ENCODE data around the gene GUCY1A1. TPM values are rescaled to one million over a fixed set of nuclear protein-coding genes. Genes with fewer than 3 reads are reported as not detected.

GUCY1A1 gene
- total RNA-seq, 1 experiment from 2014 or later: not detected

- no peaks in the 10 kb centered on the region for H3K79me2 ChIP-seq (ENCODE audit: insufficient read depth, low read length)
- no TSS peak for BruUV-seq (replicated peaks)
- ChIA-PET POLR2A (no interaction called here), CTCF (no interaction called here), RAD21 (ENCODE audit: low non-redundant PET in 1 of 2, low total read pairs in 2 of 2, uncharacterized antibody in 2 of 2, unreplicated experiment in 2 of 2) (no interaction called here)
- H4K20me1 ChIP-seq (ENCODE audit: insufficient read depth): no peaks in the 10 kb centered on the region
- intact Hi-C loops (cut with micrococcal nuclease): no loop called here
- no peaks in the 10 kb centered on the region for H3K9me2 ChIP-seq (ENCODE audit: insufficient read depth)
- H3K4me1 ChIP-seq (ENCODE audit: control insufficient read depth in 1 of 2, insufficient read depth in 2 of 2, low read length in 2 of 2): no peaks in the 10 kb centered on the region
- H3K4me3 ChIP-seq (replicated peaks in 1 of 2; ENCODE audit: low read depth in 1 of 2, low read length in 2 of 2): no peak overlapping the region
- TF ChIP-seq CTCF (IDR thresholded peaks at IDR 0.05 in 2 of 3, conservative IDR thresholded peaks at IDR 0.05 in 1 of 3; ENCODE audit: borderline replicate concordance in 1 of 3, insufficient read depth in 1 of 3, low read depth in 2 of 3, low read length in 2 of 3) (no peak), CEBPB (IDR thresholded peaks at IDR 0.05; ENCODE audit: low read depth) (no peak), TCF7L2 (IDR thresholded peaks at IDR 0.05; ENCODE audit: borderline replicate concordance, extremely low read depth, insufficient read depth, insufficient read length) (no peak), EZH2phosphoT487 (IDR thresholded peaks at IDR 0.05; ENCODE audit: borderline replicate concordance) (no peak), JUND (IDR thresholded peaks at IDR 0.05) (no peak), REST (IDR thresholded peaks at IDR 0.05; ENCODE audit: low read depth) (no peak), EZH2 (IDR thresholded peaks at IDR 0.05) (no peak), ELF1 (IDR thresholded peaks at IDR 0.05; ENCODE audit: borderline replicate concordance, low read depth) (no peak), ATF3 (IDR thresholded peaks at IDR 0.05) (no peak), FOSL1 (IDR thresholded peaks at IDR 0.05; ENCODE audit: low read depth) (no peak), ZFX (IDR thresholded peaks at IDR 0.05) (no peak), POLR2A (IDR thresholded peaks at IDR 0.05; ENCODE audit: borderline replicate concordance, extremely low read depth, insufficient read depth, insufficient read length) (no peak), SP1 (IDR thresholded peaks at IDR 0.05; ENCODE audit: low read depth) (no peak), SRF (IDR thresholded peaks at IDR 0.05; ENCODE audit: low read depth) (no peak), YY1 (IDR thresholded peaks at IDR 0.05; ENCODE audit: extremely low read depth, insufficient replicate concordance, low read depth, low read length) (no peak), MAX (IDR thresholded peaks at IDR 0.05) (no peak)
- no peak overlapping the region for H3K4me2 ChIP-seq (ENCODE audit: low read length)
- no peak for DNase-seq (ENCODE audit: low read depth, low spot score)
- no peaks in the 10 kb centered on the region for H3K27me3 ChIP-seq (ENCODE audit: insufficient read depth, low read length)
- H3K27ac ChIP-seq (ENCODE audit: low read depth, low read length): no peak overlapping the region
- no peak for ATAC-seq
- no peak overlapping the region for H3K9ac ChIP-seq (ENCODE audit: low read length)
- H3K36me3 ChIP-seq (ENCODE audit: control insufficient read depth in 1 of 2, insufficient read depth in 2 of 2, low read length in 2 of 2): no peaks in the 10 kb centered on the region
- H2AFZ ChIP-seq (ENCODE audit: low read depth, low read length, poor library complexity, severe bottlenecking): no peak overlapping the region
- no peaks in the 10 kb centered on the region for H3K9me3 ChIP-seq (ENCODE audit: control insufficient read depth in 1 of 2, insufficient read depth in 1 of 2, low read depth in 1 of 2, low read length in 2 of 2)
Observed at GRCh38 chr4:155684892-155685541, 18.4 kb downstream of the GUCY1A1 start.

Data from HCT116 (cell line).